Fibroblast of the conjunctiva (primary cell): ENCODE measurements around the gene PHF12.
"Not testable (repeated sequence)": the region's sequence is repeated elsewhere in the genome, so short reads cannot be mapped to it uniquely, and the experiment has no call there.

Experiments used
- DNase-seq: peaks from one replicate; pipeline ENCODE4 v3.0.0-alpha.2; 2010; ENCODE audit warnings: low read depth

The PHF12 gene

DNA sequence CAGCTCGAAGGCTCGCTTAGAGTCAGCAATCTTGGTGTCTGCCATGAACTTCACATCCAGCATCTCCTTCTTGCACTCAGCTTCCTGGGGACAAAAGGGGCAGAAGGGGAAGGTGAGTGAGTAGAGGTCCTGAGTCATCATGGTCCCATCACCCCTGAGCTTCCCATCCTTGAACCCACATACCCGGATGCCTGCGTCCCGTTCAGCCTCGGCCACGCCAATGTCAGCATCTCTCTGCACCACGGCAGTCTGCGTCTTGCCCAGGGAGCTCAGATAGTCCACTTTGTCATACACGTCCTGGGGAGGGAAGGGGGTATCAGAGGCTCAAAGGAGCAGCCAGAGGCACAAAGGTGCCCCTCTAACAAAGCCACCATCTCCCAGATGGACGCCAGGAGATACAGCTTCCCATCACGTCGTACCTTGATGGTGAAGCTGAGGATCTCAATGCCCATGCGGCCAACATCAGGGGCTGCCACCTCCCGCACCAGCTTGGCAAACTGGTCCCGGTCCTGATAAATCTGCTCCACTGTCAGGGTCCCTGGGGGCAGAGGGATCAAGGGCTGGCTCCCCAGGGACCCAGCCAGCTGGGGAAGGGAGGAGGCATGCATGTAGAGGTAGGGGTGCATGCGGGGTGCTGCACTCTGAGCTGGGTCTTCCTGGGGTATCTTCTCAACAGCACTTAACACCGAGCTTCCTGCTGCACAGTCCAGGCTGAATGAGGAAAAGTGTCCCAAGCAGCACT is 69.0 kb downstream of the PHF12 start:
- DNase-seq: no peak

DNA sequence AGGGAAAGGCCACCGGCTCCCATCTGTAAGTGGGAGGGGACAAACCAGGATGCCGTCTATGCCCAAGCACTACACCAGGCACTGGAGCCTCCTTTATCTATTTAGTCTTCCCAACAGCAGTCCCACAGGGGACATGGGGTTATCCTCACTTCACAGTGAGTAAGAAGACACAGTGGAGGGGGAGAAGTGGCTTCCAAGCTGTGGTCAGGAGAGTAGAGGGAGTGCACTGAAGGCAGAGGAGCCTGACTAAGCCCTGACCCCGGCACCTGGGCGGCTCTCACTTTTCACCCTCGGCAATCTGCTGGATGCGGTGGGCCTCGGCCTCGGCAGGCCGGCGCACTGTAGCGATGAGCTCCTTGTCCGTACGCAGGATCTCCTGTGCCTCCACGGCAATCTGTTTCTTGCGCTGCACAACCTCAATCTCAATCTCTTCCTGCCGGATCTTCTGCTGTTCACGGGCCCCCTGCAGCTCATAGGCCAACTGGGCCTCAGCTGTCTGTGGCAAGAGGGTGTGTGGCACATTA is 69.7 kb downstream of the PHF12 start:
- DNase-seq: no peak

DNA sequence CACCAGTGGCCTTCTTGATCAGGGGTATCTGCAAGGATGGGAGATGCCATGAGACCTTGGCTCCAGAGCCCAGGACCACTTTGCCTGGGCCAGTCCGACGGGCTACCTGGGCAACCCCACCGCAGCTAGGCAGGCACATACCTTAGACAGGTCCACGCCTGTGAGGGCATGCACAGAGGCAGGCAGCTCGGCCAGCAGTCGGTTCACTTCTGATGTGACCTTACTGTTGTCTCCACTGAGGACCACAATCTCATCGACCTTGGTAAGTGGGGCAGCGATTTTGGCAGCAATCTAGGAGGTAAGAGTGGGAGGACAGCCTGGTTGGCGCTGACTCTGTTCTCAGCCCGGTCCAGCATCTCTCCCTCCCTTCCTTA is 70.8 kb downstream of the PHF12 start:
- no peak for DNase-seq

DNA sequence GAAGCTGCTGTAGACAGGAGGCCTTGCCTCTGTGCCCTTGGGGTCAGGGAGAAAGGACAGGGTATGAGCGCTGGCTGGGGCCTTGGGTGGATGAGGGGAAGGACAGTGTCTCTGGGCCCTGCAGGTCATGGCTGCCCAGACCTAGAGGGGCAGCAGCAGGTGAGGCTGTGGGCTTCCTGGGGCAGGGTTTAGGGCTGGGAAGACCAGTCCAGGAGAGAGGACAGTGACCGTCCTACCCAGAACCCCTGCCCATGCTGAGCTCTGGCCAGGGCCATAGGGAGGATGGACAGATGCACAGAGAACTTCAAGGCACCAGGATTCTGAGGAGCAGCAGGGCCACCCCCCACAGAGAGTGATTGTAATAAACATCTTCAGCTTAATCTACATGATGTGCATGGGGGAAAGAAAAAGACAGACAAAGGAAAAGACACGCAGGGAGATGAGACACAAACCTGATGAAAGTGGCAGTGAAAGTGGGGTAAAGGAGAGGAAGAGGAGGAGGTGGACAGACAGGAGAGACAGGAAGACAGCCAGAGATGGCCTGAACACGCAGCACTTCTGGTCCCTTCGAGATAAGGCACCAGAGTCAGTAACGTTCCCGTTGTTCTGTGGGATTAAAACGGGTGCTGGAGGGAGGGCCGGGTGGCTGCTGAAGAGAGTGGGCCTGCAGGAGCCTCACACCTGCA is 71.3 kb downstream of the PHF12 start:
- no peak for DNase-seq

DNA sequence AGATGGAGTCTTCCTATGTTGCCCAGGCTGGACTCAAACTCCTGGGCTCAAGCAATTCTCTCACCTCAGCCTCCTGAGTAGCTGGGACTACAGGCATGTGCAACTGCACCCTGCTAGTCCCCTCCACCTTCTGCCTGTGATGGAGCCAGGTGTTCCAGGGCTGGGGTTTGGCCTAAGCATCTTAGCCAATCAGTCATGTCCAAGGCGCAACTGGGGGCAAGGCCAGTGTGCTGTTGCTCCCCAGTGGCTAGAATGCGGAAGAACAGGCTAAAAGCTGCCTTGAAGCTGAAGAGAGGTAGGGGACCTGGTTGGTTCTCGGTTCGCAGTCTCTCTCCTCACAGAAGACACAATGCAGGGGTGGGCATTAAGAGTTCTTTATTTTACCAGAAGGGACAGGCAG is 72.3 kb downstream of the PHF12 start:
- DNase-seq: peak; percentile 26

DNA sequence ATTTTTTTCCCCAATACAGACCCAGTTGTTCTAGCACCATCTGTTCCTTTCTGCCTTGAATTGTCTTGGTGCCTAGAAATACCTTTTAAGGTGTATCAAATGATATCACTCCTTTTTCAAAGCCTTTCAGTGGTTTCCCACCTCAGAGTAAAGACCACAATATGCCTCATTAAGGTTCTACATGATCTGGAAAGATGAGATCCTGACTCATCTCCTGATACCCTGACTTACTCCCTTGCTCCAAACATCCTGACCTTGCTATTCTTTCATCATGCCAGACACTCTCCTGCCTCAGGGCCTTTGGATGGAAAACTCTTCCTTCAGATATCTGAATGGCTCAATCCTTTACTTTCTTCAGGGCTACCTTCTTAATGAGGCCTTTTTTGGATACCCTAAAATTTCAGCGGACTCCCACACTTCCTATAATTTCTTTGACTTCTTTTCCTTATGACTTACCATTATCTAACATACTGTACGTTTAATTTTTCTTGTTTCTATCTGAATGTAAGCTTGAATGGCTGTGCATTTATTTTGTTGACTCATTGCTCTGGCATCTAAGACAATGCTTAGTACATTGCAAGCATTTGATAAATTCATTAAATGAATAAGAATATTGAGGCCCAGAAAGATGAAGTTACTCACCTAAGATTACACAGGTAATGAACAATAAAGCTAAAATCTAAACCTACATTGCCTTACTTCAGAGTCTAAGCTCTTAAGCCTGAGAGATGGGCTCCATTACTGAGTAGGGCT is 73.0 kb downstream of the PHF12 start:
- no peak for DNase-seq

DNA sequence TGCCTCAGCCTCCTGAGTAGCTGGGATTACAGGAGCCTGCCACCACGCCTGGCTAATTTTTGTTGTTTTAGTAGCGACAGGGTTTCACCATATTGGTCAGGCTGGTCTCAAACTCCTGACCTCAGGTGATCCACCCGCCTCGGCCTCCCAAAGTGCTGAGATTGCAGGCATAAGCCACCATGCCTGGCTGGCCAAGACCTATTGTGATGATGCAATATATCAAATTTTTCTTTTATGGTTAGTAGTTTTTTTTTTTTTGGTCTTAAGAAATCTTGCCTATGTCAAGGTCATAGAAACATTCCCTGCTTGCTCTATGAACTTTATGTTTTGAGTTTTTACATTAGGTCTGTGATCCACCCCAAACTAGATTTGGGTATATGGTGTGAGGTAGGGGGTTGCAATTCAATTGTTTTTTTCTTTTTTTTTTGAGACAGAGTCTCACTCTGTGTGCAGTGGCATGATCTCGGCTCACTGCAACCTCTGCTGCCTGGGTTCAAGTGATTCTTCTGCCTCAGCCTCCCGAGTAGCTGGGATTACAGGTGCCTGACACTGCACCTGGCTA is 74.1 kb downstream of the PHF12 start:
- not testable (repeated sequence) for DNase-seq

DNA sequence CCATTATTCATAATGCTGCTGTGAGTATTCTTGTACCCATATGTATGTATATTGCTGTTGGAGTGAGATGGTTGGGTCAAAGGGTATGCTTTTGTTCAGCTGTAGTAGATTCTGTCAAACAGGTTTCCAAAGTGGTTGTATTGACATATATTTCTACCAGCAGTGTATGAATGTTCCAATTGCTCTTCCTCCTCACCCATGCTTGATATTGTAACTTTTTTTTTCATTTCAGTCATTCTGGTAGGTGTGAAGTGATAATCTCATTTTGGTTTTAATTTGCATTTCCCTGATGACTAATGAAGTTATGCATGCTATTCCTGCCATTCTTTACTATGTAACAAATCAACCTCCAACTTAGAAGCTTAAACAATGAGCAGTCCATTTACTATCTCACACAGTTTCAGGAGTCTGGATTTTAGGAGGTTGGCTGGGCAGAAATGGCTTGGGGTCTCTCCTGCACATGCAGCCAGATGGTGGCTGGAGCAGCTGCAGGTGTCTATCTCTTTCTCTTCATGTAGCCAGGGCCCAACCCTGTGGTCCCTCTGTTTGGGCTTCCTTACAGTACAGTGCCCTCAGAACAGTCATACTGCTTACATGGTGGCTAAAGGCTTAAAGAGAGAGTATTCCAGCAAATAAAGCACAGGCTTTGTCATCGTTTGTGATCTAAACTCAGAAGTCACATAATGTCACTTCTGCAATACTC is 75.3 kb downstream of the PHF12 start:
- no peak for DNase-seq

DNA sequence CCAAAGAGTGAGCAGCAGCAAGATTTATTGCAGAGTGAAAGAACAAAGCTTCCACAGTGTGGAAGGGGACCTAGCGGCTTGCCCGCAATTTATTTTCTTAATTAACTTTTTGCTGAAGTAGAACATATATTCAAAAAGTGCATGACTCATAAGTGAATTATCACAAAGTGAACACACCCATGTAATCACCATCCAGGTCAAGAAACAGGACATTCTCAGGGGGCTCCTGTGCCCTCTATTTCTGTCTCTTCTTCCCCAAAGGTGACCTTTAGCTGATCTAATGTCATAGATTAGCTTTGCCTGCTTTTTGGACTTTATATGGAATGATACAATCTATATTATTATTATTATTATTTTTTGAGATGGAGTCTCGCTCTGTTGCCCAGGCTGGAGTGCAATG is 76.6 kb downstream of the PHF12 start:
- DNase-seq: no peak

DNA sequence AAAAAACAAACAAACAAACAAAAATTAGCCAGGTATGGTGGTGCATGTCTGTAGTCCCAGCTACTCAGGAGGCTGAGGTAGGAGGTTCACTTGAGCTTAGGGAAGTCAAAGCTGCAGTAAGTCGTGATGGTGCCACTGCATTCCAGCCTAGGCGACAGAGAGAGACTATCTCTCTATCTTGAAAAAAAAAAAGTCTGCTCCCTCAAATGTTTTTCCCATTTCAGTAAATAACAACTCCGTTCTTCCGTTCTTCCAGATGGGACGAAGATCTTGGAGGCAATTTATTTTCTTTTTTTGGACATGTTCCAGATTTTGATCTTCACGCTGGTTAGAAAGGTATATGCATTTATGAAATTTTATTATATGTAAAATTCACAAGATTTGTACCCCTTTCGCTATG is 77.5 kb downstream of the PHF12 start:
- DNase-seq: no peak

DNA sequence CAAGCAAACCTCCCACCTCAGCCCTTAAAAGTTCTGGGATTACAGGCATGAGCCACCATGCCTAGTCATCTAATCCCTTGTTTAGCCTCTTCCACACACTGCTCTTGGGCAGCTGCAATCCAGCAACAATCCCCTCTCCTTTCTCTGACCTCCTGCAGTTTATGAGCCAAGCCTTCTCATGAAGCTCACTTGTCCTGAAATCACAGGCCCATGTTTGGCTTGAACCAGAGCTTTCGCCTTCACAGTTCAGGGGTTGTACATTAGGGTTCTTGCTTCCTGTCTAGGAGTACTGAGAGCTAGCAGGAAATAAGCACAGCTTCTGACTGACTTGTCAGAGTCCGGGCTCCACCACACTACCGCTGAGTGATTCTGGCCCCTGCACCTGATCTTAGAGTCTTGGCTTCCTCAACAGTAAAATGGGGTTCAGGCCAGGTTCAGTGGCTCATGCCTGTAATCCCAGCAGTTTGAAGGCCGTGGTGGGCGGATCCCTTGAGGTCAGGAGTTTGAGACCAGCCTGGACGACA is 80.2 kb downstream of the PHF12 start:
- no peak for DNase-seq

DNA sequence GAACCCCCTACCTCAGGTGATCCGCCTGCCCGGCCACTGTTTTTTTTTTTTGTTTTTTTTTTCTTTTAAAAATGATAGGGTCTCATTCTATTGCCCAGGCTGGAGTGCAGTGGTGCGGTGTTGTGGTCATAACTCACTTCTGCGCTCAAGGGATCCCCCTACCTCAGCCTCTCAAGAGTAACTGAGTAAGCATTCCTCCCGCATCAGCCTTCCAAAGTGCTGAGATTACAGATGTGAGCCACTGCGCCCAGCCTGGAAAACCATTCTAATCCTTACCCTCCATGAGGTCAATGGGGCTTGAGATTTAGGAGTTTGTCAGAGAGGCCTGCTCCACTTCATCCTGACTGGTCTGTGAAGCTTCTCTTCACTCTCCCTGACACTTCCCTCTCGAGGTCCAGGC is 84.0 kb downstream of the PHF12 start:
- DNase-seq: no peak

DNA sequence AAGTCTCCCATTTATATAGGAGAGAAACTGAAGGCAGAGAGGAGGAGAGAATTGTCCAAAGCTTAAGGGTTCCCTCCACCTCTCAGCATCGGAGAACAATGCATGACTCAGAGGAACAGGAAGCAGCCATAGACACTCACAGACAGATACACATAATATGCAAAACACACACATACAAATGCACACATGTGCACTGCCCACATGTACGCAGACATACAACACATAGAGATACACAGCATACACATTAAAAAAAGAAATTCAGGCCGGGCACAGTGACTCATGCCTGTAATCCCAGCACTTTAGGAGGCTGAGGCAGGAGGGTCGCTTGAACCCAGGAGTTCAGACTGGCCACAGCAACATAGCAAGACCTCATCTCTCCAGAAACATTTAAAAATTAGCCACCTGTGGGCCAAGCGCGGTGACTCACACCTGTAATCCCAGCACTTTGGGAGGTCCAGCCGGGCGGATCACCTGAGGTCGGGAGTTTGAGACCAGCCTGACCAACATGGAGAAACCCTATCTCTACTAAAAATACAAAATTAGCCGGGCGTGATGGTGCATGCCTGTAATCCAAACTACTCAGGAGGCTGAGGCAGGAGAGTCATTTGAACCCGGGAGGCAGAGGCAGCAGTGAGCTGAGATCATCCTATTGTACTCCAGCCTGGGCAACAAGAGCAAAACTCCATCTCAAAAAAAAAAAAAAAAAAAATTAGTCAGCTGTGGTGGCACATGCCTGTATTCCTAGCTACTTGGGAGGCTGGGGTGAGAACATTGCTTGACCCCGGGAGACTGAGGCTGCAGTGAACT is 85.2 kb downstream of the PHF12 start:
- DNase-seq: no peak

DNA sequence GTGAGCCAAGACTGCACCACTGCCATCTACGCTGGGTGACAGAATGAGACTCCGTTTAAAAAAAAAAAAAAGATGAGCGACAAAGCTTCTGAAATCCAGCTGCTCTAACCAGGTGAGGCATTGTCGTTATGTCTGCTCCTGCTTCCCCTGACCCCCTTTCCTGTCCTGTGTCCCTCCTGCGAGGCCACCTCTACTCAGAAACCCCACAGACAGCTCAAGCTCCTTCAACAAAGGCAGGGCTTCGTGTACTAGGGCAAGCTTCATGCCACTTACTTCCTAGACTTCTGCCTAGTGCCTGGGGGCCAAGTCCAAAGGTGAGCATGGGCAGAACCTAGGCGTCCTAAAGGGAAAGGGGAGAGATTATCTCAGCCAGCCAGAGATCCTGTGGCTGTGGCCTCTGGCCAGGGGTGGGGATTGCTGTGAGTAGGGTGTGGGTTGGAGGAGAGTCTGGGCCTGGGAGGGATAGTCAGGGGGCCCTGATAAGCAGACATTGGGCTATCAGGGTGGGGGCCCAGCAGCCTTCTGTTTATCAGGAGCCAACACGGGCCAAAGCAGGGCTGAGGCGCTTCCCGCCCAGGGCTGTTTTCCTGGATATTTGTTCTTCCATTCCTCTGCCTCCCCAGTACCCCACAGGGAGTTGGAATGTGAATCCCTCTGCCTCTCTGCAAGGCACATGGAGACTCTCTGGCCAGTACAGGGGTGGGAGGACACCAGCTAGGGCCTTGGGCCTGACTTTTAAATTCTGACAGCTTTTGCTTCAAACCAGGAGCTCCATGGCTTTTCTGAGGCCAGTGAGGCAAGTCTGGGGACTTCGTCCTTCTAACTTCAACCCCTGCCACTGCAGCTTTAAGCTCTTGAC is 86.1 kb downstream of the PHF12 start:
- no peak for DNase-seq

DNA sequence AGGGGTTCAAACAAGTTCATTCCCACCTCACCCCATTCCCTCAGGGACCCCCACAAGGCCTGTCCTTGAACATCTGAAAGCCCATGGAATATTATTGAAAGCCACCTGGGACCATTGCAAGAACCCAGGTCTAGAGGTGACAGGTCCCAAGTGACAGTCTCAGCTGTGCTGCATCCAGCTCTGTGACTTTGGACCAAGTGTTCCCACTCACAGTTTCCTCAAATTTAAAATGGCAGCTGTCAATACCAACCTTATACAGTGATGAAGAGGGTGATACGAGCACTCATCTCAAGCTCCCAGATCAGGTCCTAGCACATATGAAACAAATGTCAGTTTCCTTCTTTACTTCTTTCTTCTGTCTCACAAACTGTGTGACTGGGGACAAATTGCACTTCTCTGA is 87.4 kb downstream of the PHF12 start:
- DNase-seq: no peak

DNA sequence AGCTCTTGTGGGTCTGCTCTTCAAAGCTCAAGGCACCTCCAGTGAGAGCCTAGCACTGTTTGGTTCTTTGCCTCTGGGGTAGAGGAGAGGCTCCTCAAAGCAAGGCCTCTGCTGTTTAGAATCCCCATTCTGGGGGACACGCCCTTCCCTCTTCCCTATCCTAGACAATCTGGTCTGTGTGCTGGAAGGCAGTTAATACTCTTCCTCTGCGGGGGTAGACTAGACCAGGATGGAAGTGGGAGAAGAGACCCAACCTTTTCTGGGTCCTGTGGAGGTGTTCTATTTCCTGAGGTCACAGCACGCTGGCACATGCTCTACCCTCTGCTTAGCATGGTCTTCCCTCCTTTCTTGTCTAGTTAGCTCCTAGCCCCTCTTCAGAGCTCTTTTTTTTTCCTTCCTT is 88.8 kb downstream of the PHF12 start:
- DNase-seq: no peak

DNA sequence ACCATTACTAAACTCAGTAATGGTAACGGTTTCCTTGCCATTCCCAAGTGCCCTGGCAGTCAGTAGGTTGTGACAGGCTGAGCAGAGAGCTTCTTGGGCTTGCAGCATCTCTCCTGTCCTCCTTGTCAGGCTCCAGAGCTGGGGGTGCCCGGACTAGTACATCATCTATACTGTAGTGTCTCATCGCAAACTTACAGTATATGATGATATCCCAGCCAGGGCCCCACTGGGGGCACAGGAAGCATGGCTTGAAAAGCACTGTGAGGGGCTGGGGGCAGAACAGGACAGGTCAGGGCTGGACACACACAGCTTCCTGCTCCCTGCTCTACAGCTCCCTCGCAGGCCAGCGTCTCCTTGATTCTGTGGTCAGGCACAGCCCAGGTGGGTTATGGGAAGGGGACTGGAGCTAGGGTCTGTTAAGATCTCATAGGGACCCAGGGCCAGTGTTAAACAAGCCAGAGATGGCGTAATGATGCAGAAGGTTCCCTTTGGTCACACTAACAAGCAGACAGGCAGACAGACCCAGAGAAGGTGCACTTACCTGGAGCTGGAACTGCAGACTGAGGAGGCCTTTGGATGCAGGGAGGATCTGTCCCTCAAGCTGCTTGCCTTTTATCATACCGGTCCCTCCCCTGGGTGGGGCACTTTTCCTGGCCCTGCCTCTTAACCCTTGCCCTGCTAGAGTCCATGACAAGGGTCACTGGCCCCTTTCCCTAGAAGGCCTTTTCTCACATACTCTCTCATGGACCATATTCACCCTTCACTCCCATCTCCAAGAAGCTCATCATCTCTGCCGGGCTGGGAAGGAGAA is 89.7 kb downstream of the PHF12 start:
- no peak for DNase-seq

DNA sequence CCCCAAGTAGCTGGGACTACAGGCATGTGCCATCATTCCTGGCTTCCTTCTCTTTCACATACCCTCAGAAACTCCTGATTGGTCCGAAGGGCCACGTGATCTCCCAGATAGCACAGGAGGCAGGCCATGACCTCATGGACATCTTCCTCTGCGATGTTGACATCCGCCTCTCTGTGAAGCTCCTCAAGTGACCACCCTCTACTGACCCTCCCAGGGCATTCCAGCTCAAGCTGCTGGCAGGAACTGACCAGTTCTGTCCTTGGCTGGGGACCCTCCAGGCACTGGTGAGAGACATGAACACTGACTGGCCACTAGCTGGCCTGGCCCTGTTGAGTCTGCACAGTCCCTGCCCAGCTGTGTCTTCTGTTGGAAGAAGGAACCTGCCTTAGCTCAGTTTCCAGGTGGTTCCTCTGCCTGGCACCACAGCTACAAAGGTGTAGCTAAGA is 90.9 kb downstream of the PHF12 start:
- DNase-seq: no peak

DNA sequence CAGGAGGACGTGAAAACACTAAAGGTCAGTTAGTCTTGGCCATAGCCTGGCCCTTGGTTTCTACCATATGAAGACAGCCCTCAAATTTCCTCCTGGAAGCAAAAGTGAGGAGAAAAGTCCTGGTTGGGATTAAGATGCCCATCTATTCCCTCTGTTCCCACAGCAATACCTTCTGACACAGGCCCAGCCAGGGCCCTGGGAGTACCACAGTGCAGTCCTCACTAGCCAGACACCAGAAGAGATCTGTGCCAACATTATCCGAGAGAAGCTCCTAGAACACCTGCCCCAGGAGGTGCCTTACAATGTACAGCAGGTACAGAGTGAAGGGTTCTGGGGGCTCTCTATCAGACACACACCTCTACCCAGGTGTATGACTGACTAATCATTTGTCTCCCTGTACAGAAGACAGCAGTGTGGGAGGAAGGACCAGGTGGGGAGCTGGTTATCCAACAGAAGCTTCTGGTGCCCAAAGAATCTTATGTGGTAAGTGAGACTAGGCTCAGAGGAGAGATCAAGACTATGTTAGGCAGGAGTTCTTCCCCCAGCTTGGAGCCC is 92.4 kb downstream of the PHF12 start:
- no peak for DNase-seq
